H9 (cell line): ENCODE results near the gene TMEM51. TPM values are rescaled to one million over a fixed set of nuclear protein-coding genes. Genes with fewer than 3 reads are reported as not detected.

Source experiments
- DNase-seq: peaks from one replicate; pipeline ENCODE4 v3.0.0-alpha.2; 2017
- H2AFZ ChIP-seq: one replicate; pipeline ENCODE4 v1.6.1; 2013; ENCODE audit warnings: mild to moderate bottlenecking, low read length, control low read depth, moderate library complexity
- H2AK5ac ChIP-seq: 2 replicates; pipeline ENCODE4 v1.6.1; 2013; ENCODE audit warnings: low read length, control low read depth, mixed read lengths; ENCODE audit not compliant: insufficient read length
- H2BK120ac ChIP-seq: one replicate; pipeline ENCODE4 v1.6.1; 2013; ENCODE audit warnings: low read depth, mild to moderate bottlenecking, low read length, control low read depth, inconsistent platforms; ENCODE audit not compliant: poor library complexity, severe bottlenecking
- H2BK12ac ChIP-seq: 2 replicates; pipeline ENCODE4 v1.6.1; 2013; ENCODE audit warnings: low read length, control low read depth, mixed read lengths, low read depth; ENCODE audit not compliant: insufficient read length
- H2BK15ac ChIP-seq: 2 replicates; pipeline ENCODE4 v1.6.1; 2013; ENCODE audit warnings: low read depth, low read length, control low read depth
- H2BK20ac ChIP-seq: one replicate; pipeline ENCODE4 v1.6.1; 2013; ENCODE audit warnings: low read depth, mild to moderate bottlenecking, low read length, control low read depth, inconsistent platforms; ENCODE audit not compliant: poor library complexity, severe bottlenecking
- H2BK5ac ChIP-seq: 2 replicates; pipeline ENCODE4 v1.6.1; 2013; ENCODE audit warnings: low read length, control low read depth, mixed read lengths; ENCODE audit not compliant: insufficient read length
- H3K14ac ChIP-seq: 2 replicates; pipeline ENCODE4 v1.6.1; 2013; ENCODE audit warnings: low read length, control low read depth; ENCODE audit not compliant: insufficient read depth
- H3K18ac ChIP-seq: 2 replicates; pipeline ENCODE4 v1.6.1; 2013; ENCODE audit warnings: low read depth, mild to moderate bottlenecking, mixed read lengths, low read length, control low read depth; ENCODE audit not compliant: insufficient read length
- H3K23ac ChIP-seq: 2 replicates; pipeline ENCODE4 v1.6.1; 2013; ENCODE audit warnings: low read length, control low read depth, mixed read lengths, low read depth; ENCODE audit not compliant: insufficient read length
- H3K23me2 ChIP-seq: 2 replicates; pipeline ENCODE4 v1.6.1; 2013; ENCODE audit warnings: low read depth, mild to moderate bottlenecking, mixed read lengths, low read length, control low read depth; ENCODE audit not compliant: insufficient read length, poor library complexity, severe bottlenecking
- H3K27ac ChIP-seq: 2 replicates; pipeline ENCODE4 v1.5.1; 2013; ENCODE audit warnings: low read length, control low read depth, mixed read lengths, low read depth; ENCODE audit not compliant: insufficient read length
- H3K27me3 ChIP-seq: 2 replicates; pipeline ENCODE4 v1.6.1; 2013; ENCODE audit warnings: low read length, control low read depth, inconsistent platforms; ENCODE audit not compliant: insufficient read depth
- H3K4ac ChIP-seq: 2 replicates; pipeline ENCODE4 v1.6.1; 2013; ENCODE audit warnings: low read depth, mild to moderate bottlenecking, control low read depth, inconsistent platforms, low read length, moderate library complexity
- H3K4me1 ChIP-seq: 2 replicates; pipeline ENCODE4 v1.6.1; 2013; ENCODE audit warnings: low read length, control low read depth, inconsistent platforms; ENCODE audit not compliant: insufficient read depth
- H3K4me2 ChIP-seq: 2 replicates; pipeline ENCODE4 v1.6.1; 2013; ENCODE audit warnings: low read length, control low read depth, mixed read lengths; ENCODE audit not compliant: insufficient read length, insufficient read depth
- H3K56ac ChIP-seq: 2 replicates; pipeline ENCODE4 v1.6.1; 2013; ENCODE audit warnings: low read depth, mild to moderate bottlenecking, mixed read lengths, low read length, control low read depth; ENCODE audit not compliant: insufficient read length
- H3K79me1 ChIP-seq: 2 replicates; pipeline ENCODE4 v1.6.1; 2013; ENCODE audit warnings: low read depth, mild to moderate bottlenecking, moderate library complexity, low read length, control low read depth, inconsistent platforms; ENCODE audit not compliant: insufficient read depth, poor library complexity, severe bottlenecking
- H3K79me2 ChIP-seq: 2 replicates; pipeline ENCODE4 v1.6.1; 2013; ENCODE audit warnings: low read length, control low read depth, inconsistent platforms; ENCODE audit not compliant: insufficient read depth
- H3K9ac ChIP-seq: 2 replicates; pipeline ENCODE4 v1.6.1; 2013; ENCODE audit warnings: low read length, control low read depth, mixed read lengths; ENCODE audit not compliant: insufficient read length; ENCODE audit errors: extremely low read depth
- H3K9me3 ChIP-seq: one replicate; pipeline ENCODE4 v1.6.1; 2013; ENCODE audit warnings: low read depth, low read length, inconsistent platforms; ENCODE audit not compliant: control insufficient read depth
- H3T11ph ChIP-seq: one replicate; pipeline ENCODE4 v1.6.1; 2013; ENCODE audit warnings: mild to moderate bottlenecking, low read length, control low read depth, inconsistent platforms
- H4K20me1 ChIP-seq: one replicate; pipeline ENCODE4 v1.6.1; 2013; ENCODE audit not compliant: control insufficient read depth, insufficient read length, insufficient read depth
- H4K5ac ChIP-seq: 2 replicates; pipeline ENCODE4 v1.6.1; 2013; ENCODE audit warnings: low read depth, mild to moderate bottlenecking, mixed read lengths, low read length, control low read depth; ENCODE audit not compliant: insufficient read length
- H4K8ac ChIP-seq: replicated peaks from 2 replicates; pipeline ENCODE4 v1.6.1; 2013; ENCODE audit warnings: low read length, control low read depth, mixed read lengths, low read depth; ENCODE audit not compliant: insufficient read length
- H4K91ac ChIP-seq: 2 replicates; pipeline ENCODE4 v1.6.1; 2013; ENCODE audit warnings: low read depth, mild to moderate bottlenecking, moderate library complexity, mixed read lengths, low read length, control low read depth; ENCODE audit not compliant: insufficient read length
- H3K27ac Mint-ChIP-seq, 3 experiments: 2 replicates in 2 of 3; 3 replicates in 1 of 3; pipeline ENCODE4 v1.8.0; 2020 to 2021; ENCODE audit warnings: mixed read lengths in 3 of 3, mild to moderate bottlenecking in 1 of 3, moderate library complexity in 1 of 3
- H3K27me3 Mint-ChIP-seq: 2 replicates; pipeline ENCODE4 v1.8.0; 2021; ENCODE audit warnings: low read depth, mild to moderate bottlenecking, moderate library complexity, mixed read lengths
- H3K36me3 Mint-ChIP-seq, 3 experiments: 2 replicates in 2 of 3; 3 replicates in 1 of 3; pipeline ENCODE4 v1.8.0; 2020 to 2021; ENCODE audit warnings: low read depth in 3 of 3, mixed read lengths in 3 of 3; ENCODE audit not compliant: insufficient read depth in 1 of 3
- H3K4me1 Mint-ChIP-seq, 2 experiments: 2 replicates each; pipeline ENCODE4 v1.8.0; 2020; ENCODE audit warnings: mixed read lengths in 2 of 2
- H3K4me3 Mint-ChIP-seq, 2 experiments: 2 replicates in 1 of 2; 3 replicates in 1 of 2; pipeline ENCODE4 v1.8.0; 2020 to 2021; ENCODE audit warnings: mild to moderate bottlenecking in 2 of 2, mixed read lengths in 2 of 2, moderate library complexity in 1 of 2
- H3K9me3 Mint-ChIP-seq, 2 experiments: 2 replicates in 1 of 2; 3 replicates in 1 of 2; pipeline ENCODE4 v1.8.0; 2020; ENCODE audit warnings: mild to moderate bottlenecking in 2 of 2, mixed read lengths in 2 of 2, moderate library complexity in 1 of 2
- WGBS: extraction: QIAGEN DNeasy Blood & Tissue Kit; methylation state at CpG from one replicate; pipeline ENCODE4 v1.1.7; 2013; ENCODE audit warnings: missing lambda C conversion rate, low lambda C conversion rate, mixed read lengths; ENCODE audit not compliant: insufficient read length; ENCODE audit errors: extremely low coverage; 5-methylcytosine and 5-hydroxymethylcytosine counted together
- total RNA-seq: library from RNA; stranded (reverse); gene quantifications from 2 replicates; pipeline ENCODE4 v1.2.1, GENCODE V29; 2021
- TF ChIP-seq, protein P1 (sequence below): fragments of 200-600 bp; sonication (generic); conservative IDR thresholded peaks from 3 replicates; pipeline ENCODE4 v1.8.0; 2021; ENCODE audit warnings: antibody characterized with exemption, mild to moderate bottlenecking

TMEM51 gene
- total RNA-seq, 1 experiment from 2014 or later = 4.6 TPM

DNA sequence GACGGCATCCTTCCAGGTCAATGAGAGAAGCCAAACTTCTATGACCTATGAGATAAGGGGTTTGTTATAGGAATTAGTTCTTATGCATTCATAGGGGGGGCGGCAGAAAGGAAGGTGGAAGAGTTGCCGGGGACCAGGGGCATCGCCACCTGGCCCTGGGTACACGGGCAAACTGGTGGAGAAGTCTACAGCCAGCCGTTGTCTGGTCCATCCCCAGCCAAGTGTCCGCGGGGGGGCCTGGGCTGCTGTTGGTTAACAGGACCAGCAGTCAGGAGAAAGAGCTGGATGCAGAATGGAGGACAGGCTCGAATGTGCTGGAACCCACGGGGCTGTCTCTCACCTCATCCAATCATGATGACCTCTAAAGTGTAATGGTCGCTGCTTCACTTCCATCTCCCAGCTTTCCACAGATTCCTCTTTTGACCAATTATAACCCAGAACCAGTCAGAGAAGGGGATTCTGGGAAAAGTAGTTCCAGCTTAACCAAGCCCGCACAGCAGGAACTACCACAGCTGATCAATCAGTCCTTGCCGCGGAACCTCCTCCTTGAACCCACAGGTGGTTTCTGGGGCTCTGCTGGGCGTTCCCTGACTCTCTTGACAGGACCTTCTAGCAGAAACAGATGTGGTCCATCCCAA lies 17.8 kb downstream of the TMEM51 start:
- peaks cover 13 to 31% of the 10 kb centered on the region in 2 experiments for H3K4me1 Mint-ChIP-seq
- H3K9me3 Mint-ChIP-seq = no peaks in the 10 kb centered on the region
- Histone ChIP-seq H3T11ph (no peak overlapping the region), H2BK120ac (no peak overlapping the region), H2BK5ac (no peak overlapping the region), H3K79me1 (no peaks in the 10 kb centered on the region), H3K79me2 (no peaks in the 10 kb centered on the region; the same call in 1 of the 2 replicates), H3K27ac (no peak overlapping the region), H3K4me1 (no peaks in the 10 kb centered on the region; the same call in 1 of the 2 replicates), H3K9ac (no peak overlapping the region), H4K20me1 (no peaks in the 10 kb centered on the region), H2BK15ac (no peak overlapping the region), H3K56ac (no peak overlapping the region), H4K91ac (no peak overlapping the region), H3K23ac (no peak overlapping the region), H2AFZ (no peak overlapping the region), H2BK12ac (no peak overlapping the region), H3K14ac (no peak overlapping the region), H3K23me2 (no peaks in the 10 kb centered on the region), H3K4ac (no peak overlapping the region), H2BK20ac (no peak overlapping the region), H4K8ac (no peak overlapping the region), H3K9me3 (no peaks in the 10 kb centered on the region), H2AK5ac (no peak overlapping the region), H3K4me2 (no peak overlapping the region), H3K18ac (no peak overlapping the region), H4K5ac (no peak overlapping the region), H3K27me3 (no peaks in the 10 kb centered on the region)
- no peak overlapping the region for H3K4me3 Mint-ChIP-seq
- peaks cover 0 to 4% (median 0%) of the 10 kb centered on the region in 3 experiments; a peak in 2 of 7 replicates for H3K36me3 Mint-ChIP-seq
- no CpG with 5 or more reads among the region's 15 CpGs for WGBS
- H3K27me3 Mint-ChIP-seq = no peaks in the 10 kb centered on the region; the same call in none of the 2 replicates
- no peak overlapping the region for H3K27ac Mint-ChIP-seq
- TF ChIP-seq, protein P1, sequence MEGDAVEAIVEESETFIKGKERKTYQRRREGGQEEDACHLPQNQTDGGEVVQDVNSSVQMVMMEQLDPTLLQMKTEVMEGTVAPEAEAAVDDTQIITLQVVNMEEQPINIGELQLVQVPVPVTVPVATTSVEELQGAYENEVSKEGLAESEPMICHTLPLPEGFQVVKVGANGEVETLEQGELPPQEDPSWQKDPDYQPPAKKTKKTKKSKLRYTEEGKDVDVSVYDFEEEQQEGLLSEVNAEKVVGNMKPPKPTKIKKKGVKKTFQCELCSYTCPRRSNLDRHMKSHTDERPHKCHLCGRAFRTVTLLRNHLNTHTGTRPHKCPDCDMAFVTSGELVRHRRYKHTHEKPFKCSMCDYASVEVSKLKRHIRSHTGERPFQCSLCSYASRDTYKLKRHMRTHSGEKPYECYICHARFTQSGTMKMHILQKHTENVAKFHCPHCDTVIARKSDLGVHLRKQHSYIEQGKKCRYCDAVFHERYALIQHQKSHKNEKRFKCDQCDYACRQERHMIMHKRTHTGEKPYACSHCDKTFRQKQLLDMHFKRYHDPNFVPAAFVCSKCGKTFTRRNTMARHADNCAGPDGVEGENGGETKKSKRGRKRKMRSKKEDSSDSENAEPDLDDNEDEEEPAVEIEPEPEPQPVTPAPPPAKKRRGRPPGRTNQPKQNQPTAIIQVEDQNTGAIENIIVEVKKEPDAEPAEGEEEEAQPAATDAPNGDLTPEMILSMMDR = no peak
- no peak for DNase-seq
